Thymus (tissue), 11 donors: Measurements from ENCODE around the gene TLR9. TPM values are rescaled to one million over a fixed set of nuclear protein-coding genes. Genes with fewer than 3 reads are reported as not detected.
"Not testable (repeated sequence)": the region's sequence is repeated elsewhere in the genome, so short reads cannot be mapped to it uniquely, and the experiment has no call there.

ENCODE experiments used
- DNase-seq, 9 donors: peaks; one replicate each; pipeline ENCODE4 v3.0.0-alpha.2; 2013; ENCODE audit warnings: low spot score in 9 of 9, low read depth in 6 of 9, missing footprints in 1 of 9
- H3K27ac ChIP-seq, 2 donors: one replicate each; pipeline ENCODE4 v1.5.1; 2013; ENCODE audit warnings: control low read depth in 1 of 2, low read depth in 1 of 2, low read length in 1 of 2, mild to moderate bottlenecking in 1 of 2, moderate library complexity in 1 of 2
- H3K27me3 ChIP-seq, 2 donors: one replicate each; pipeline ENCODE4 v1.5.1; 2013; ENCODE audit warnings: low read length in 1 of 2; ENCODE audit not compliant: control insufficient read depth in 2 of 2, insufficient read depth in 1 of 2
- H3K36me3 ChIP-seq, 2 donors: one replicate each; pipeline ENCODE4 v1.5.1; 2013; ENCODE audit warnings: low read length in 1 of 2, mild to moderate bottlenecking in 1 of 2, moderate library complexity in 1 of 2; ENCODE audit not compliant: control insufficient read depth in 2 of 2, insufficient read depth in 2 of 2
- H3K4me1 ChIP-seq, 2 donors: one replicate each; pipeline ENCODE4 v1.5.1; 2013; ENCODE audit warnings: low read length in 2 of 2; ENCODE audit not compliant: control insufficient read depth in 2 of 2, insufficient read depth in 2 of 2
- H3K4me3 ChIP-seq, 2 donors: one replicate each; pipeline ENCODE4 v1.5.1; 2013; ENCODE audit warnings: low read length in 2 of 2, control low read depth in 1 of 2, mild to moderate bottlenecking in 1 of 2
- H3K9me3 ChIP-seq, 2 donors: one replicate each; pipeline ENCODE4 v1.5.1; 2013; ENCODE audit warnings: low read length in 1 of 2, mild to moderate bottlenecking in 1 of 2; ENCODE audit not compliant: control insufficient read depth in 2 of 2, insufficient read depth in 1 of 2
- WGBS: extraction: QIAGEN DNeasy Blood & Tissue Kit; methylation state at CpG from one replicate; pipeline ENCODE4 v1.1.7; 2013; 5-methylcytosine and 5-hydroxymethylcytosine counted together
- polyA plus RNA-seq: library from polyadenylated mRNA; stranded (reverse); fragments of 200-250 nt; gene quantifications from one replicate; pipeline ENCODE4 v1.2.3, GENCODE V29; 2013
- total RNA-seq: library from RNA; stranded (reverse); fragments of 120-200 nt; gene quantifications from one replicate; pipeline ENCODE4 v1.2.4, GENCODE V29; 2013
- donor health status: healthy.

TLR9 gene
- total and polyA plus RNA-seq, 2 donors, result 0.59 to 0.66 TPM

GRCh38 chr3:52185837-52186236, 39.6 kb downstream of the TLR9 start:
- no peak overlapping the region for H3K4me3 ChIP-seq
- no peaks in the 10 kb centered on the region for H3K36me3 ChIP-seq
- DNase-seq, result no peak
- no peak overlapping the region for H3K27ac ChIP-seq
- H3K27me3 ChIP-seq, result no peaks in the 10 kb centered on the region
- WGBS, result 85% methylated on average over 3 of the region's 3 CpGs
- no peaks in the 10 kb centered on the region for H3K9me3 ChIP-seq
- H3K4me1 ChIP-seq, result peaks cover 0 to 6% of the 10 kb centered on the region in 2 donors

DNA sequence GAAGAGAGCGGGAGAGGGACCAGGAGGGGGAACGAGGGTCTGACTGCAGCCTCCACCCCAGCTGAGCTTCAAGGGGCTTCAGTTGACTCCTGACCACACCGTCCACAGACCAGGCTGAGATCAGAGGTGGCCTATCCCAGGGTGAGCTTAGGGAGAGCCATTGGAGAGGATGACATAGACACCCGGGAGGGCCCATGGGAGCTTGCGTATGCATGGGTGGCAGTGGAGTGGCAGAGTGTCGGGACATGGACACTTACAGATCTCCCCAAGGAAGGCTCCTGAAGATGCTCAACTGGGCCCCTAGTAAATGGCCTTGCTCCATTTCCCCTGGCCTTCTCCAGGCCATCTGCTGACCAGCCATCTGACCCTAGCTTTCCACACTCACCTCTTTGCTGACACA, 40.1 kb downstream of the TLR9 start:
- no peak for DNase-seq
- Histone ChIP-seq H3K9me3 (no peaks in the 10 kb centered on the region), H3K27me3 (no peaks in the 10 kb centered on the region), H3K36me3 (no peaks in the 10 kb centered on the region), H3K4me3 (no peak overlapping the region), H3K4me1 (peaks cover 0 to 6% of the 10 kb centered on the region in 2 donors), H3K27ac (no peak overlapping the region)
- 98% methylated on average over 6 of the region's 6 CpGs for WGBS

DNA sequence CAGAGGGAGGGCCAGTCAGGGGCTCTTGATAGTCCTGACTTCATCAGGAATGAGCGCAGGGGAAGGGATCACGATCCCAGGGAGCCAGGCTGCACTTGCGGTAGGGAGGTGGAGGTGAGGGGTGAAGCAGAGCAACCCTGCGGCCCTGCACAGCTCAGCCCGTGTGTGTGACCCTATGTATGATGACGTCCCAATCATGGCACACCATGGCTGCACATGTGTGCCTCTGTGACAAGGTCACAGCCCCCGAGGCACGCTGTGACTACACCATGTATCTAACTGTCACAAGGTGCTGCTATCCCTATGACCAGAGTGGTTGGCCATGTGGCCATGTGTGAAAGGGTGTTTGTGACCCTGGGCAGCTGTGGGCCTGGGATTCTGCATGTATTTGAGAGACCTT, 40.8 kb downstream of the TLR9 start:
- H3K27ac ChIP-seq, result no peak overlapping the region
- peaks cover 0 to 6% of the 10 kb centered on the region in 2 donors for H3K4me1 ChIP-seq
- no peaks in the 10 kb centered on the region for H3K36me3 ChIP-seq
- H3K9me3 ChIP-seq, result no peaks in the 10 kb centered on the region
- no peak for DNase-seq
- WGBS, result 97% methylated on average over 8 of the region's 8 CpGs
- H3K4me3 ChIP-seq, result no peak overlapping the region
- H3K27me3 ChIP-seq, result no peaks in the 10 kb centered on the region

DNA sequence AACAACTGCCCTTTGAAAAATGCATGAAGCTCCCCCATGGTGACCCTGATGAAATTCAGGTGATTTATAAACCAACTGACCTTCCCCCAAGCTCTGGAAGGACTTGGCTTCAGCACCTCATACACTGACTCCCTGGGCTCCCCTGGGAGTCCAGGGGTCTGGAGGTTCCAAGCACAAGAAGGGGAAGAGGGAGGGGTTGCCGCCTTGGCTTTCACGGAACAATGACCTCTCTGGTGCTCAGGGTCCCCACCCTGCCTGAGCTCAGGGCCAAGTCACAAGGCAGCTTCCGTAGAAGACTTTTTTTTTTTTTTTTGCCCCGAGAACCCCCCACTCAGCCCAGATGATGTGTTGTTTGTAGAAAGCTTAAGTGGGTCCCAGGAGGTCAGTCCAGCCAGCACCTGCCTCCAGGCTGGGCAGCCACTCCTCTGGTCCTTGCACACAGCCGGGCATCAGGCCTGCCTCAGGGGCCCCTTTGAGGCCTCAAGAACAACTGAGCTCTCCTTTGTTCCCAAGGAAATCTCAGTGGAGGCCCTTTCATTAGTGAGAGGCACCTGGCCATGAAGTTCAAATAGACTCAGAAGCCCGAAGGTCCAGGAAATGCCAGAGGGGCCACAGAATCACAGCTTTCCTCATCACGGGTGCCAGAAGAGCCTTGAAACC, 41.5 kb downstream of the TLR9 start:
- no peak overlapping the region for H3K27ac ChIP-seq
- no peak for DNase-seq
- H3K36me3 ChIP-seq, result no peaks in the 10 kb centered on the region
- peaks cover 0 to 4% of the 10 kb centered on the region in 2 donors for H3K4me1 ChIP-seq
- H3K27me3 ChIP-seq, result no peaks in the 10 kb centered on the region
- H3K9me3 ChIP-seq, result no peaks in the 10 kb centered on the region
- WGBS, result 94% methylated on average over 7 of the region's 7 CpGs
- no peak overlapping the region for H3K4me3 ChIP-seq

DNA sequence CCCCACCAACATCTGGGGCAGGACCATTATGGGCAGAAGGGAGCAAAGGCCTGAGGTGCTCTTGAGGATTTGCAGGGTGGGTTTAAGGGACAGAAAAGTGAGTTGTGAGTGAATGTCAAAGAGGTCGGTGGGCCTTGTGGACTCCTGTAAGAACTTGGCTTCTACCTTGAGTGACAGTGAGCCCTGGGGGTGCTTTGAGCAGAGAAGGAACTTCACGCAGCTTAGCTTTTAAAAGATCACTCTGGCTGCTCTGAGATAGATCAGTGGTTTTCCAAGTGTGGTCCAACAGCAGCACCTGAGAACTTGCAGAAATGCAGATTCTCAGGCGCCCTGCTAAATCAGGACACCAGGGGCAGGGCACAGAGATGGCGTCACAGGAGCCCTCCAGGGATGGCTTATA, 42.8 kb downstream of the TLR9 start:
- H3K27me3 ChIP-seq, result no peaks in the 10 kb centered on the region
- H3K4me3 ChIP-seq, result no peak overlapping the region
- H3K4me1 ChIP-seq, result no peaks in the 10 kb centered on the region
- H3K36me3 ChIP-seq, result no peaks in the 10 kb centered on the region
- H3K27ac ChIP-seq, result no peak overlapping the region
- whole genome bisulfite sequencing, result 92% methylated on average over 4 of the region's 4 CpGs
- DNase-seq, result no peak
- H3K9me3 ChIP-seq, result no peaks in the 10 kb centered on the region

- WGBS, result 93% methylated on average over 5 of the region's 5 CpGs
- Histone ChIP-seq H3K4me3 (no peak overlapping the region), H3K9me3 (no peaks in the 10 kb centered on the region), H3K27me3 (no peaks in the 10 kb centered on the region), H3K36me3 (no peaks in the 10 kb centered on the region), H3K27ac (no peak overlapping the region), H3K4me1 (no peaks in the 10 kb centered on the region)
- DNase-seq, result no peak
Observed at GRCh38 chr3:52182196-52182595, 43.2 kb downstream of the TLR9 start.

GRCh38 chr3:52181543-52181942, 43.9 kb downstream of the TLR9 start:
- Histone ChIP-seq H3K9me3 (no peaks in the 10 kb centered on the region), H3K4me1 (no peaks in the 10 kb centered on the region), H3K4me3 (no peak overlapping the region), H3K27ac (no peak overlapping the region), H3K36me3 (no peaks in the 10 kb centered on the region), H3K27me3 (no peaks in the 10 kb centered on the region)
- no peak for DNase-seq
- WGBS, result 94% methylated on average over 4 of the region's 4 CpGs

DNA sequence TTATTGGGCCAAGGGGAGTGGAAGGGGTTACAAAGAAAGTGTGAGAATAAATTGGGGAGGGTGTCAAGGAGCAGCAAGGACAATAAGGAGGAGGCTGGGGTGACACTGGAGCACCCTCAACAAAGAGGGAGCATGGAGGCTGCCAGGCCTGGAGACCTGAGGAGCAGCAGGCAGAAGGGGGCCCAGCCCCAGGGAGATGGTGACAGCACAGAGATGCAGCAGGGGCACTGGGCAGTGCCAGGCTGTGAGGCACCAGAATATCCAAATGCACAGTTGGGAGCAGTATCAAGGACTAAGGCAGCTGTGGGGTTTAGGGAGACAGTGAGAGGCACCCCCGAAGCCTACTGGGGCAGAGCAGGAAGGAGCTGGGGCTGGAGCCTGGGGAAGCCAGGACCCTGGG, 46.9 kb downstream of the TLR9 start:
- no peak overlapping the region for H3K4me3 ChIP-seq
- H3K36me3 ChIP-seq, result no peaks in the 10 kb centered on the region
- no peaks in the 10 kb centered on the region for H3K9me3 ChIP-seq
- H3K27ac ChIP-seq, result no peak overlapping the region
- H3K4me1 ChIP-seq, result no peaks in the 10 kb centered on the region
- 94% methylated on average over 1 of the region's 1 CpG for whole genome bisulfite sequencing
- no peaks in the 10 kb centered on the region for H3K27me3 ChIP-seq
- DNase-seq, result no peak

DNA sequence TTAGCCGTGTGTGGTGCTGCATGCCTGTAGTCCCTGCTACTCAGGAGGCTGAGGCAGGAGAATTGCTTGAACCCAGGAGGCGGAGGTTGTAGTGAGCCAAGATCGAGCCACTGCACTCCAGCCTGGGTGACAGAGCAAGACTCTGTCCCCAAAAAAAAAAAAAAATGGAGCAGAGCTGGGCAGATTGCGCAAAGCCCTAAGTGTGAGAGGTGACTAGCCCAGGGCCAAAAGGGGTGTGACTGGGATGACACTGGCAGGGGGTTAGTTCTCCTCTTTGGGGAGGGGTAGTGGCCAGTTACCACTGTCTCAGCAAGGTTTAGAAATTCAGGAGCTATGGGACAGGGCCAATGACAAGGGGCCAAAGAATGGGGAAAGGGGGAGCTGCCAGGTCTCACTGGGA, 47.3 kb downstream of the TLR9 start:
- not testable (repeated sequence) for H3K27ac ChIP-seq, H3K4me3 ChIP-seq, DNase-seq, H3K9me3 ChIP-seq, H3K4me1 ChIP-seq, H3K27me3 ChIP-seq, H3K36me3 ChIP-seq
- WGBS, result 96% methylated on average over 4 of the region's 4 CpGs

DNA sequence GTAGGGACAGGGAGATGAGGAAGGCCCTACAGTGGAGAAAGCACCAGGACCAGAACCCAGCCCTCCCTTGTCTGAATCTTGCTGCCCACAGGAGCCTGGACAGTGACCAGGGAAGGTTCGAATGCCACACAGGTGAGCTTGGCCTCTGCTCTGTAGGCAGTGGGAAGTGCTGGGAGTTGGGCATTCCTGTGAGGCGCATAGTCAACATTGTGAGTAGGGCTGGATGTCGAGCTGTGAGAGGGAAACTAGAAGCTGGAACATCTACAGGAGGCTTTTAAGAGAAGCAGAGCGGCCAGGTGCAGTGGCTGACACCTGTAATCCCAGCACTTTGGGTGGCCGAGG, 47.8 kb downstream of the TLR9 start:
- DNase-seq, result no peak
- no peak overlapping the region for H3K27ac ChIP-seq
- H3K36me3 ChIP-seq, result no peaks in the 10 kb centered on the region
- no peaks in the 10 kb centered on the region for H3K27me3 ChIP-seq
- H3K4me1 ChIP-seq, result peaks cover 0 to 3% of the 10 kb centered on the region in 2 donors
- no peaks in the 10 kb centered on the region for H3K9me3 ChIP-seq
- WGBS, result 95% methylated on average over 5 of the region's 5 CpGs
- H3K4me3 ChIP-seq, result no peak overlapping the region
